A172 (cell line): ENCODE measurements around the gene PTPRF. TPM values are rescaled to one million over a fixed set of nuclear protein-coding genes. Genes with fewer than 3 reads are reported as not detected.

Source experiments
- DNase-seq: peaks from one replicate; pipeline ENCODE4 v3.0.0-alpha.2; 2015; ENCODE audit warnings: low spot score
- total RNA-seq: library from RNA; depleted of rRNA; stranded (reverse); fragments of >200 nt; shearing (Covaris generic); gene quantifications from 2 replicates; pipeline ENCODE4 v1.2.3, GENCODE V29; 2014

Gene PTPRF
- total RNA-seq, 1 experiment from 2014 or later, result 25.2 TPM

DNA sequence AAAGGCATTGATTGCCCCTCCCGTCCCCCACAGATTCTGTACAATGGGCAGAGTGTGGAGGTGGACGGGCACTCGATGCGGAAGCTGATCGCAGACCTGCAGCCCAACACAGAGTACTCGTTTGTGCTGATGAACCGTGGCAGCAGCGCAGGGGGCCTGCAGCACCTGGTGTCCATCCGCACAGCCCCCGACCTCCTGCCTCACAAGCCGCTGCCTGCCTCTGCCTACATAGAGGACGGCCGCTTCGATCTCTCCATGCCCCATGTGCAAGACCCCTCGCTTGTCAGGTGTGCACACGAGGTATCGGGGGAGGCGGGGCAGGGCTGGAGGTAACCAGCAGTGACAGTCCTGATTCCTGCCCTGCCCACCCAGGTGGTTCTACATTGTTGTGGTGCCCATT is 74.5 kb downstream of the PTPRF start:
- no peak for DNase-seq

DNA sequence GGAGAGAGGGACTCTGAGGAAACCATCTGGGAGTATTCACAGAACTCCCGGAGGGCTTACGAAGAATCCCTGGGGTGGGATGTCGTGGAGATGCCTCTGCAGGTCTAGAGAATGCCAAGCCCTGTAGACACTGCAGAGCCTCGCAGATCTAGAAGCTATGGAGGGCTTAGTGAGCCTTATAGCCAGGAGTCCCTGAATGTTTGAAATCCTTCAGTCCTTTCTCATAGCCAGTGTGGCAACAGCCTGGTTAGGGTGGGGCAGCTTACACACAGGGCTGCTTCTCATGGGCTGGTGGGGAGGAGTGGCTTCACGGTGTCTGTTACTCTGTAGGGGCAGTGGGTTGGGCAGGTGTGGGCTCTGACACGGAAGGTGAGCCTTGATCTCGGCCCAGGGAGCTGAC is 75.1 kb downstream of the PTPRF start:
- no peak for DNase-seq

GRCh38 chr1:43606624-43607023 is 75.9 kb downstream of the PTPRF start:
- no peak for DNase-seq

DNA sequence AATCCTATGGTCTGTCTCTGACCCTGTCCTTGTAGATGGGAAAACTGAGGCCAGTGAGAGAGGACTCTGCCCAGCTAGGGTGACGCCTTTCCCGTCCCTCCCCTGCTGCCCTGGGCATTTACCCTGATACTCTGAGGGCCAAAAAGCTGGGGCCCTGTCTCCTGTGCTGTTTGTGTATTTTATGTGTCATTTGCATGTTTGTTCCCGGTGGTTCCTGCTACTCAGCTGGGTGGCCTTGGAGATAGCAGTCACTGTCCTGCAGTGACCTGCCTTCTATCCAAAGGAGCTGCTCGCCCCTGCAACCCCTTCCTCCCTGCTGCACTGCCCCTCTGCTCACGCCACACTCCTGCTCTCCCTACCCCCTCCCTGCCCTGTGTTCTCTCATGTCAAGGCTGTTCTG is 78.1 kb downstream of the PTPRF start:
- DNase-seq, result no peak

DNA sequence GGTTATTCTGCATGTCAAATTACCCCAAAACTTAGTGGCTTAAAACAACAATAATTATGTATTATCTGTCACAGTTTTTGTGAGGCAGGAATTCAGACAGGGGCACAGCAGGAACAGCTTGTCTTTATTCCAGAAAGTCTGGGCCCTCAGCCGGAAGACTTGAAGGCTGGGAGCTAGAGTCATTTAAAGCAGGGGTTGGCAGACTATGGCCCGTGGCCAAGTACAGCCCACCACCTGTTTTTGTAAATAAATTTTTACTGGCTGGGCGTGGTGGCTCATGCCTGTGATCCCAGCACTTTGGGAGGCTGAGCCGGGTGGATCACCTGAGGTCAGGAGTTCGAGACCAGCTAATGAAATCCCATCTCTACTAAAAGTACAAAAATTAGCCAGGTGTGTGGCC is 79.7 kb downstream of the PTPRF start:
- DNase-seq, result no peak

DNA sequence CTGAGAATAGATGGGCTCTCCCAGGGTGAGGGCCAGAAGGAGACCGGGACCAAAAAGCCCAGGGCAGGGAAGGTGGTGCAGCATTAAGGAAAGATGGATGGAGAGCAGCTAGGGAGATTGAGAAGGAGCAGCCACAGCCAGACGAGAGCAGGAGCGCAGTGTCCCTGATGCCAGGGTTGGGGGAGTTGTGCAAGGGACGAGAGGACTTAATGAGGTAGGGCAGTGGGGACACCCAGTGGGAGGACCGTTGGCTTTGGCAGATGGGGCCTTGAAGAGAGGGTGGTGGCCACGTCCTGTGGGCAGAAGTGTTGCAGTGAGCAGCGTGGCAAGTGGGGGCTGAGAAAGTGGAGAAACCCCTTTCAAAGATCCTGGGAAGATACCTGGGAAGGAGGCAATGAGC is 81.3 kb downstream of the PTPRF start:
- DNase-seq, result no peak

DNA sequence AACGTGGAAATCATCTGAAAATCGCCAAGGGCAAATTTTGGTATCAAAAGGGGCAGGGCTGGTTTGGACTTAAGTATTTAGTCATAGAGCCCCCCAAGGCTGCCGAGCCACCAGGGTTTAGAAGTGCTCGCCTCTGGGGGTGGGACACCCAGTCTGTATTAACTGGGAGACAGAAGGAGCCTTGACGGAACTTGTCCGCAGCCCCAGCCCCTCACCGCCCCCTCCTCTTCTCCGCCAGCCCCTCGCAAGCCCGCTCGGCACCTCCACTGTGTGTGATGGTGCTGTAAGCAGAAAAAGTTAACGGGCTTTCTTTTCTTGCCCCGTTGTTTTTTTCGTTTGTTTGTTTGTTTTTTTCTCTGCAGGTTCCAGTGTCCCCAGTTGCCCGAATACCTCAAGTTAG is 81.7 kb downstream of the PTPRF start:
- no peak for DNase-seq

GRCh38 chr1:43613075-43613942 is 82.6 kb downstream of the PTPRF start:
- DNase-seq, result no peak

- DNase-seq, result no peak
These were observed 83.5 kb downstream of the PTPRF start for GRCh38 chr1:43614211-43614610.

DNA sequence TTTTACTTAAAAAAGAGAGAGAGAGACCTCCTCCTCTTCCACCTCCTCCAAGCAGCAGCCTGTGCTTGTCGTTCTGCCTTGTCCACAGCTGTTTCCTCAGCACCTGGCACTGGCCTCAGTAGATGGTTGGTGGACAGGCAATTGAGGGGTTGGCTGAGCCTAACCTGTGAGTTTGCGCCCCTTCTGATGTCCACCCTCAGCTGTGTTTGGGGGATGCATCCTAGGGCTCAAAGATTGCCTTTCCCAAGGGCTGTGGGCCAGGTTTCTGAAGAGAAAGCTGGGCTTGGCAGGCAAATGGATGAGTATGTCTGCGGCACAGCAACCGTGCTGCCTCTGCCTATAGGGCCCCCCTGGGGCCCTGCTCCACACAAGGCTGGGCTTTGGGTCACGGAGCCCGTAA is 84.2 kb downstream of the PTPRF start:
- DNase-seq, result no peak

DNA sequence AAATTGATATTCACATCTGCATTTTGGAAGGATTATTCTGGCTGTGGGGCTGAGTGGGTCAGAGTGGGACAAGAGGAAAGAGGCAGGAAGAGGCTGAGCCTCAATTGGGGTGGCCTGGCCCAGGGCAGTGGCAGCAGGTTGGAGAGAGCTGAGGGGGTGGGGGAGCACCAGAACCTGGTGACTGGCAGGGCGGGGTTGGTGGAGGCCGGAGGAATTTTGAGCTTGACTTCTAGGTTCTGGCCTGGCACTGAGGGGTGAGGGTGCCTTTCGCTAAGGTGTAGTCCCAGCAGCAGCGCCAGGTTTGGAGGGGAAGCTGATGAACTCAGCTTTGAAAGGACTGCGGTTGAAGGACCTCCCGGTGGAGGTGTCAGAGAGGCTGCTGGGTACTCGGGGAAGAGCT is 85.7 kb downstream of the PTPRF start:
- no peak for DNase-seq

DNA sequence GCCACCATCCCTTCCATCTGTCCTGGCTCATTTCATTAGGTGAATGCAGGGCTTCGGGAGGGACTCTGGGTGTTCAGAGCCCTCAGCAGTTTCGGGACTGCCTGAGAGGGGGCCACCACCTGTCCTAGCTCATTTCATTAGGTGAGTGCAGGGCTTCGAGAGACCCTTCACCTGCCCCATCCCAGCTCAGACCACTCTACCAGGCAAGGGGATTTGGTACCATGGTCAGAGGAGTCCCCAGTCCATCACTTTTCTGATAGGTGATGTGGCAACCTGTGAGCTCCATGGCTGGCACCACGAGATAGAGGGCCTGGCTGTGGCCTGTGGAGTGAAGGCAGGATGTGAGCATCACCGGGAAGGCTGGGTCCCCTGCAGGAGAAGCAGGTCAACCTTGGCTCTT is 86.3 kb downstream of the PTPRF start:
- DNase-seq, result no peak

- no peak for DNase-seq
These were observed 87.0 kb downstream of the PTPRF start for GRCh38 chr1:43617668-43618067.

- DNase-seq, result no peak
These were observed 88.0 kb downstream of the PTPRF start for GRCh38 chr1:43618521-43619313.

- DNase-seq, result no peak
These were observed 88.7 kb downstream of the PTPRF start for GRCh38 chr1:43619314-43619790.

DNA sequence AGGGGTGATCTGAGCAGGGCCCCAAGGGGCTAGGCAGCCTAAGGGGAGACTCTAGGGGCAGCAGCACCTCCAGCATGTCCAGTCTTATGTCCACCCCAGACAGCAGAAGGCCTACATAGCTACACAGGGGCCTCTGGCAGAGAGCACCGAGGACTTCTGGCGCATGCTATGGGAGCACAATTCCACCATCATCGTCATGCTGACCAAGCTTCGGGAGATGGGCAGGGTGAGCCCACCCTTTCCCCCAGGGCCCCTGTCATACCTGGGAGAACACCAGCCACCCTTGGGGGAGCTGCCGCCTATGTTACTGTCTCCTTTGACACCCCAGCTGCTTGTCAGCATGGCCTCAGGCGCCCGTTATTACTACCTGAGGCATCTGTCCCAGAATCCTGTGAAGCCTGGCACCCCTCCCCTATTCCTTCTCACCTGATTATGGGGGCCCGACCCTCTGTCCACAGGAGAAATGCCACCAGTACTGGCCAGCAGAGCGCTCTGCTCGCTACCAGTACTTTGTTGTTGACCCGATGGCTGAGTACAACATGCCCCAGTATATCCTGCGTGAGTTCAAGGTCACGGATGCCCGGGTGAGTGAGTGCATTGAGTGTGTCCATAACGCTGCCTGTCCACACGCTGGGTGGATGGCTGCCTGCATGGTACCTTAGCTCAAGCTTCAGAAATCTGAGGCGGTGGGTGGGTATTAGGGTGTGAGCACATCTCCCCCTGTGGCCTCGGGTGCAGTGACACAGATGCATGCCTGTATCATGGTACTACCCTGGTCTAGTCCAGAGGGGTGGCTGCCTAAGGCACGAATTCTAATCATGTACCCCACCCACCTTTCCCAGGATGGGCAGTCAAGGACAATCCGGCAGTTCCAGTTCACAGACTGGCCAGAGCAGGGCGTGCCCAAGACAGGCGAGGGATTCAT is 89.6 kb downstream of the PTPRF start:
- DNase-seq, result no peak

DNA sequence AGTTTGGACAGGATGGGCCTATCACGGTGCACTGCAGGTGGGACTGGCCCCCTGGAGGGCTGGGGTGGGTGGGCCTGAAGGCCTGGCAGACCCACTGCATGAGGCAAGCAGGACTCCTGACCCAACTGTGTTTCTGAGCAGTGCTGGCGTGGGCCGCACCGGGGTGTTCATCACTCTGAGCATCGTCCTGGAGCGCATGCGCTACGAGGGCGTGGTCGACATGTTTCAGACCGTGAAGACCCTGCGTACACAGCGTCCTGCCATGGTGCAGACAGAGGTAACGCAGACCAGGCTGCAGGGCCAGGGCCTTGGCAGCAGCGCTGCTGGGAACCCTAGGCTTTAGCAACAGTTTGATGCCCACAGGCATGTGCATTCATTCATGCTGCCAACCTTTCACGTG is 90.3 kb downstream of the PTPRF start:
- DNase-seq, result no peak

DNA sequence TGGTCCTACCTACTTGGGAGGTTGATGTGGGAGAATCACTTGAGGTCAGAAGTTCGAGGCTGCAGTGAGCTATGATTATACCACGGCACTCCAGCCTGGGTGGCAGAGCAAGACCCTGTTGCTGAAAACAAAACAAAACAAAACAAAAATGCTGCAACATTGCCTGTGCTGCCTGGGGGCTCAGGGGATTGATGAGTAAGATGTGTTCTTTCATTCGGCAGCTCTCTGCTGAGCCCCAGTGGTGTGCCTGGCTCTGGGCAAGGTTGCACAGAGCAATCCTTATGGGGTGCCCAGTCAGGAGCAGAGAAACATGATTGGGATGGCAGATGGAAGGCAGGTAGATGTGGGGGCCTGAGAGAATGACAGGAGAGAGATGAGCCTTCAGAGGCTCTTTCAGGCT is 90.7 kb downstream of the PTPRF start:
- no peak for DNase-seq

- no peak for DNase-seq
These were observed 91.2 kb downstream of the PTPRF start for GRCh38 chr1:43621861-43622260.

GRCh38 chr1:43622471-43622870 is 91.8 kb downstream of the PTPRF start:
- DNase-seq, result no peak

DNA sequence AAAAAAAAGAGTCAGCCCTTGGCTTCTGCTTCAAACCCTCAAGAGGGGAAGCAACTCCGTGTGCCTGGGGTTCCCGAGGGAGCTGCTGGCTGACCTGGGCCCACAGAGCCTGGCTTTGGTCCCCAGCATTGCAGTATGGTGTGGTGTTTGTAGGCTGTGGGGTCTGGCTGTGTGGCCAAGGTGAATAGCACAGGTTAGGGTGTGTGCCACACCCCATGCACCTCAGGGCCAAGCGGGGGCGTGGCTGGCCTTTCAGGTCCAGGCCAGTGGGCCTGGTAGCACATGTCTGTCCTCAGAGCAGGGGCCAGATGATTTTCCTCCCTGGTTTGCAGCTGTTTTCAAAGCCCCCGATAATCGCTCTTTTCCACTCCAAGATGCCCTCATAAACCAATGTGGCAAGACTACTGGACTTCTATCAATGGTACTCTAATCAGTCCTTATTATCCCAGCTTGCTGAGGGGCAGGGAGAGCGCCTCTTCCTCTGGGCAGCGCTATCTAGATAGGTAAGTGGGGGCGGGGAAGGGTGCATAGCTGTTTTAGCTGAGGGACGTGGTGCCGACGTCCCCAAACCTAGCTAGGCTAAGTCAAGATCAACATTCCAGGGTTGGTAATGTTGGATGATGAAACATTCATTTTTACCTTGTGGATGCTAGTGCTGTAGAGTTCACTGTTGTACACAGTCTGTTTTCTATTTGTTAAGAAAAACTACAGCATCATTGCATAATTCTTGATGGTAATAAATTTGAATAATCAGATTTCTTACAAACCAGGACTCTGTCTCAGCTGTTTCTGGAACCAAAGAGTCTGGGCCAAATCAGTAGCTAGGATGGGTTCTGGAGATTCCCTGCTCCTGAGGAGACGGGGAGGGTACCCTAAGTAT is 92.5 kb downstream of the PTPRF start:
- no peak for DNase-seq
